HG03378 (cell line): ENCODE data around the gene CLSTN1.

Experiments used
- ATAC-seq: cut with Tn5 transposase; IDR thresholded peaks from one replicate; pipeline ENCODE4 v1.9.1; 2021; ENCODE audit warnings: mild to moderate bottlenecking, moderate library complexity; ENCODE audit not compliant: unreplicated experiment

CLSTN1 gene

DNA sequence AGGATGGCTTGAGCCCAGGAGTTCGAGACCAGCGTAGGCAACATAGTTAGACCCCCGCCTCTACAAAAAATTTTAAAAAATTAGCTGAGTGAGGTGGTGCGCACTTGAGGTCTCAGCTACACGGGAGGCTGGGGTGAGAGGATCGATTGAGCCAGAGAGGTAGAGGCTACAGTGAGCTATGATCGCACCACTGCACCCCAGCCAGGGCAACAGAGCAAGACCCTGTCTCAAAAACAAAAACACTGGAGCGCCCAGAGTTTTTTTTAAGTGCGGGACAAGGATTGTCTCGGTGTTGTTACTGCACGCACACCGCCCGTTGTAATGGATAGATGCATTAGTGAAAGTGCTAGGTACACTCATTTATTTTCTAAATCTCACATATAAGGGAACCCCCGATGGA, 135.2 kb downstream of the CLSTN1 start:
- no peak for ATAC-seq

GRCh38 chr1:9687874-9688582, 135.7 kb downstream of the CLSTN1 start:
- ATAC-seq: no peak

GRCh38 chr1:9687120-9687873, 136.5 kb downstream of the CLSTN1 start:
- no peak for ATAC-seq

GRCh38 chr1:9684801-9685200, 139.0 kb downstream of the CLSTN1 start:
- no peak for ATAC-seq

DNA sequence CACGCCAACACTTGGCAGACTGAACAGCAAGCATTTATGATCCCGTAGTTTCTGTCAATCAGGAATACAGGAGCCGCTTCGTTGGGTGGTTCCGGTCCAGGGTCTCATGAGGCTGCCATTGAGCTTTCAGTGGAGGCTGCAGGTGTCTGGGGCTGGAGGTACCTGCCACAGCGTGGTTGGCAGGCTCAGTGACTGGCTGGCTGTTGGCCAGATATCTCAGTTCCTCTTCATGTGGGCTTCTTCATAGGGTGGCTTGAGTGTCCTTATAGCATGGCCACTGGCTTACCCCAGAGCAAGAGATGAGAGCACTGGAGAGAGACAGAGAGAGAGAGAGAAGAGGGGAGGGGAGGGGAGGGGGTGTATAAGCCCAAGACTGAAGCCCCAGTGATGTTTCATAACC, 142.9 kb downstream of the CLSTN1 start:
- ATAC-seq: no peak

- no peak for ATAC-seq
These were observed 143.7 kb downstream of the CLSTN1 start for GRCh38 chr1:9680091-9680490.
